Ovary (tissue), 9 donors: ENCODE measurements around the gene RBM47. TPM values are rescaled to one million over a fixed set of nuclear protein-coding genes. Genes with fewer than 3 reads are reported as not detected.
"Not testable (repeated sequence)": the region's sequence is repeated elsewhere in the genome, so short reads cannot be mapped to it uniquely, and the experiment has no call there.

Source experiments
- DNase-seq, 5 donors: peaks; one replicate each; pipeline ENCODE4 v3.0.0-alpha.2; 2019 to 2020
- H3K27ac ChIP-seq, 2 donors: fragments of 200-600 bp; one replicate each; pipeline versions ENCODE4 v1.5.1 to v1.8.0; 2019 to 2022
- H3K27me3 ChIP-seq: fragments of 200-600 bp; one replicate; pipeline ENCODE4 v1.8.0; 2022
- H3K36me3 ChIP-seq: fragments of 200-600 bp; sonication (generic); one replicate; pipeline ENCODE4 v1.5.1; 2019
- H3K4me1 ChIP-seq: one replicate; pipeline ENCODE4 v1.8.1; 2013; ENCODE audit warnings: mild to moderate bottlenecking, moderate library complexity; ENCODE audit not compliant: insufficient read depth
- H3K4me3 ChIP-seq: fragments of 200-600 bp; sonication (generic); one replicate; pipeline ENCODE4 v1.5.1; 2017
- H3K9me3 ChIP-seq, 2 donors: fragments of 200-600 bp in 1 of 2; sonication (generic) in 1 of 2; one replicate each; pipeline versions ENCODE4 v1.5.1 to v1.8.1; 2013 to 2019; ENCODE audit warnings: mild to moderate bottlenecking in 1 of 2, moderate library complexity in 1 of 2
- EP300 ChIP-seq: sonication (generic); formaldehyde crosslinking; IDR thresholded peaks from one replicate; pipeline ENCODE4 v1.6.1; 2017; ENCODE audit warnings: antibody characterized with exemption
- POLR2A ChIP-seq: fragments of 450-650 bp; IDR thresholded peaks from one replicate; pipeline ENCODE4 v1.6.1; 2017; ENCODE audit warnings: antibody characterized with exemption, mild to moderate bottlenecking, moderate library complexity
- WGBS, 3 donors: extraction: QIAGEN DNeasy Blood & Tissue Kit in 1 of 3; methylation state at CpG; one replicate each; pipeline versions ENCODE4 v1.1.5 to v1.1.7; 2013 to 2017; 5-methylcytosine and 5-hydroxymethylcytosine counted together
- intact Hi-C, 4 donors: fragments of 100-400 bp; cut with DNase I; formaldehyde crosslinking; loops; one replicate each; pipeline versions ENCODE4 v1.11.0 to v1.15.1; 2022 to 2023
- polyA plus RNA-seq, 2 donors: library from polyadenylated mRNA; stranded (reverse); fragments of 200-250 nt in 1 of 2; fragments of 350-450 nt in 1 of 2; fragmentation: Illumina TruSeq in 1 of 2; extraction: RNeasy Lipid Tissue Mini Kit (QIAGEN cat#74804) in 1 of 2; gene quantifications; one replicate each; pipeline ENCODE4 v1.2.3, GENCODE V29; 2013 to 2014
- total RNA-seq, 7 donors: library from RNA; depleted of rRNA in 2 of 7; stranded (reverse); fragments of >200 nt in 2 of 7; fragmentation: NEBNext Ultra II Directional in 3 of 7; extraction: Animal tissue kit (Norgen Biotek cat#: 25700) in 3 of 7; gene quantifications; one replicate each; pipeline versions ENCODE4 v1.1.0 to v1.2.4, GENCODE V29; 2016 to 2023
- TF ChIP-seq, protein P1 (sequence below), 3 donors: fragments of 450-650 bp in 2 of 3; fragments of 200-600 bp in 1 of 3; IDR thresholded peaks; one replicate each; pipeline versions ENCODE4 v1.5.1 to v1.8.0; 2016 to 2022; ENCODE audit warnings: antibody characterized with exemption in 3 of 3, mild to moderate bottlenecking in 1 of 3
- donor health status: DM: no; HTN: no; CAD: no; lungs with moderate emphysema.
- donor health status: DM: no; HTN: no; CAD: no.
- donor health status: Bipolar disorder and iron deficiency.
- donor health status: DM: yes; HTN: yes; CAD: no.
- donor health status: DM: no; HTN: no; CAD: no.
- donor health status: DM: yes; HTN: yes; CAD: no.

RBM47 gene
- total and polyA plus RNA-seq, 9 donors, result 2.7 to 92.8 (median 10.3) TPM

DNA sequence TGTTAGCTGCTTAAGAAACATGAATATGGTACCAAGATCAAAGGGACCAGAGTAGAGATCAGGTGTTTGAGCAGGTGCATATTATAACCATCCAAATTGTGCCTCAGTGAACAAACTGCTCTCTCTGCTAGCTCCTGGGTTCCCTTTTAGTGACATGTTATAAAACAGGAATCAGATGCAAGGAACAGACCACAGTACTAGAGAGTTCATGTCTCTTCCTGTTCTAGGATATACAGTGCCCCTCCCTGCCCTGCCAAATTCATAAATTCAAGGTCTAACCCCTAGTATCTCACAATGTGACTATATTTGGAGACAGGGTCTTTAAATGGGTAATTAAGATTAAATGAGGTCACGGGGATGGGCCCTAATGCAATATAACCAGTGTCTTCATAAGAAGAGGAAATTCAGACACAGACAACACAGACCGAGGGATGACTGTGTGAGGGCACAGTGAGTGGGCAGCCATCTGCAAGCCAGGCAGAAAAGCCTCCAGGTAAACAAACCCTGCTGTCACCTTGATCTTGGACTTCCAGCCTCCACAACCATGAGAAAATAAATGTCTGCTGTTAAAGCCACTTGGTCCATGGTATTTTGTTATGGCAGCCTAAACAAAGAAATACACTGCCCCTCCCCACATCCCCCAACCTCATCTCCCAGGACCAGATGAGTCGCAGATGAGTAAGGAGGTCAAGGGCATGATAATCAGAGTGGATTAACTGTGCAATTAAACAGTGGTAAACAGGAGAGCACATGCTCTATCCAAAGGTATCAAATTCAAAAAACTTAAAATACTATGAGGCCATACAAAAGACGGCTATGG is 82.5 kb downstream of the RBM47 start:
- intact Hi-C loops, result no loop called here
- no peaks in the 10 kb centered on the region for H3K27me3 ChIP-seq
- H3K36me3 ChIP-seq, result no peaks in the 10 kb centered on the region
- no peak for DNase-seq
- TF ChIP-seq, protein P1, sequence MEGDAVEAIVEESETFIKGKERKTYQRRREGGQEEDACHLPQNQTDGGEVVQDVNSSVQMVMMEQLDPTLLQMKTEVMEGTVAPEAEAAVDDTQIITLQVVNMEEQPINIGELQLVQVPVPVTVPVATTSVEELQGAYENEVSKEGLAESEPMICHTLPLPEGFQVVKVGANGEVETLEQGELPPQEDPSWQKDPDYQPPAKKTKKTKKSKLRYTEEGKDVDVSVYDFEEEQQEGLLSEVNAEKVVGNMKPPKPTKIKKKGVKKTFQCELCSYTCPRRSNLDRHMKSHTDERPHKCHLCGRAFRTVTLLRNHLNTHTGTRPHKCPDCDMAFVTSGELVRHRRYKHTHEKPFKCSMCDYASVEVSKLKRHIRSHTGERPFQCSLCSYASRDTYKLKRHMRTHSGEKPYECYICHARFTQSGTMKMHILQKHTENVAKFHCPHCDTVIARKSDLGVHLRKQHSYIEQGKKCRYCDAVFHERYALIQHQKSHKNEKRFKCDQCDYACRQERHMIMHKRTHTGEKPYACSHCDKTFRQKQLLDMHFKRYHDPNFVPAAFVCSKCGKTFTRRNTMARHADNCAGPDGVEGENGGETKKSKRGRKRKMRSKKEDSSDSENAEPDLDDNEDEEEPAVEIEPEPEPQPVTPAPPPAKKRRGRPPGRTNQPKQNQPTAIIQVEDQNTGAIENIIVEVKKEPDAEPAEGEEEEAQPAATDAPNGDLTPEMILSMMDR (IDR thresholded peaks at IDR 0.05), result no peak
- no peak for TF ChIP-seq EP300
- no peak for TF ChIP-seq POLR2A
- 80 to 94% (median 92%) methylated on average over 4 of the region's 4 CpGs for WGBS, 3 donors
- H3K4me3 ChIP-seq, result no peak overlapping the region
- H3K9me3 ChIP-seq, result no peaks in the 10 kb centered on the region
- no peaks in the 10 kb centered on the region for H3K4me1 ChIP-seq
- H3K27ac ChIP-seq, result no peak overlapping the region

DNA sequence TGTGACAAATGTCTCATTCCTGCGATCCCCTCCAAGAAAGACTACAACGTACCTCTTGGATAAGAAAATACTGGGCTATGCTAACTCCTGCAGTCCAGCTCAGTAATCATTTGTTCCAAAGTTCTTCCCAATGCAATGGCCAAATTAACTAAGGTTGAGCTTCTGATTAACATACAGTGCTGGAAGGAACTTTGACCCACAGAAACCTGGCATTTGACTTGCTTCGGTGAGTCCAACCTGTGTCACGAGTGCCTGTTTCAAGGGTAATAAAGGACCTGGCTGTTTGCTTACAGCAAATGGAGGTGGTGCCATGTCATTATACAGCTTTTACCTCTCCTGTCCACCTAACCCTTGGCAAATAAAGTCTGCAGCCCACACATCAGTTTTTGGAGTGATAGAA is 83.2 kb downstream of the RBM47 start:
- 93 to 98% (median 97%) methylated on average over 4 of the region's 4 CpGs for WGBS, 3 donors
- DNase-seq, result no peak
- Histone ChIP-seq H3K27me3 (no peaks in the 10 kb centered on the region), H3K9me3 (no peaks in the 10 kb centered on the region), H3K4me1 (no peaks in the 10 kb centered on the region), H3K36me3 (no peaks in the 10 kb centered on the region), H3K4me3 (no peak overlapping the region), H3K27ac (no peak overlapping the region)
- TF ChIP-seq EP300, result no peak
- TF ChIP-seq POLR2A, result no peak
- TF ChIP-seq, protein P1 (IDR thresholded peaks at IDR 0.05), result no peak
- intact Hi-C loops, result no loop called here

DNA sequence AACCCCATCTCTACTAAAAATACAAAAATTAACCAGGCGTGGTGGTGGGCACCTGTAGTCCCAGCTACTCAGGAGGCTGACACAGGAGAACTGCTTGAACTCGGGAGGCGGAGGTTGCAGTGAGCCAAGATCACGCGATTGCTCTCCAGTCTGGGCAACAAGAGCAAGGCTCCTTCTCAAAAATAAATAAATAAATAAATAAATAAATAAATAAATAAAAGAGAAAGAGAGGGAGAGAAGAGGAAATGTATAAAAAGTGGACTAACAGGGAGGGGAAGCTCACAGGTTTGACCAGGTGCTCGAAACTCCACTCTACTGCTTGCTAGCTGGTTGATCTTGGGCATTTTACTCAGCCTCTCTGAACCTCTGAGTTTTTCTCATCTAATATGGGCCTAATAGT is 84.2 kb downstream of the RBM47 start:
- intact Hi-C loops, H3K27me3 ChIP-seq, H3K4me1 ChIP-seq, H3K36me3 ChIP-seq, H3K4me3 ChIP-seq, H3K9me3 ChIP-seq, H3K27ac ChIP-seq, DNase-seq: not testable (repeated sequence)
- 90 to 98% (median 96%) methylated on average over 6 of the region's 6 CpGs for WGBS, 3 donors

GRCh38 chr4:40544221-40544620 is 85.4 kb downstream of the RBM47 start:
- no peak overlapping the region for H3K4me3 ChIP-seq
- TF ChIP-seq EP300 (no peak), POLR2A (no peak)
- TF ChIP-seq, protein P1 (IDR thresholded peaks at IDR 0.05), result no peak
- no peaks in the 10 kb centered on the region for H3K9me3 ChIP-seq
- no peak overlapping the region for H3K27ac ChIP-seq
- H3K27me3 ChIP-seq, result no peaks in the 10 kb centered on the region
- no peaks in the 10 kb centered on the region for H3K4me1 ChIP-seq
- intact Hi-C loops, result no loop called here
- H3K36me3 ChIP-seq, result no peaks in the 10 kb centered on the region
- no peak for DNase-seq
- 89 to 90% (median 89%) methylated on average over 7 of the region's 7 CpGs for WGBS, 3 donors

DNA sequence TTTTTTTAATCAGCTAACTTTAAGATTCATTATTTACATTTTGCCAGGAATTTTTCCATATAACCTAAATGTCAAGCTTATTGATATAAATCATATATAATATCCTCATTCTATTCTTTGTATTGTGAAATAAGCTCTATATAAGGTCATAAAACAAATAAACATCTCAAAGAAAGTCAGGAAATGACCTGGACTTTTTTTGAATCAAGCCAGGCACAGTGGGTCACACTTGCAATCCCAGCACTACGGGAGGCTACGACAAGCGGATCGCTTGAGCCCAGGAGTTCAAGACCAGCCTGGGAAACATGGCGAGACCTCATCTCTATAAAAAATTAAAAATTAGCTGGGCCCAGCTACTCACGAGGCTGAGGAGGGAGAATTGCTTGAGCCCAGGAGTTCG is 88.9 kb downstream of the RBM47 start:
- intact Hi-C loops, result no loop called here
- no peaks in the 10 kb centered on the region for H3K4me1 ChIP-seq
- no peaks in the 10 kb centered on the region for H3K9me3 ChIP-seq
- no peak overlapping the region for H3K4me3 ChIP-seq
- H3K36me3 ChIP-seq, result no peaks in the 10 kb centered on the region
- no peak overlapping the region for H3K27ac ChIP-seq
- WGBS, 3 donors, result 89 to 93% (median 93%) methylated on average over 7 of the region's 7 CpGs
- no peaks in the 10 kb centered on the region for H3K27me3 ChIP-seq
- TF ChIP-seq EP300 (no peak), POLR2A (no peak)
- TF ChIP-seq, protein P1 (IDR thresholded peaks at IDR 0.05), result no peak
- no peak for DNase-seq
